ENCODE data around the gene NLRC3. TPM values are rescaled to one million over a fixed set of nuclear protein-coding genes. Genes with fewer than 3 reads are reported as not detected.

The NLRC3 gene
- total RNA-seq, 1 experiment from 2014 or later, result 0.15 TPM

- Histone ChIP-seq H3K27ac (ENCODE audit: low read depth, low read length) (no peak overlapping the region), H3K9me3 (ENCODE audit: control insufficient read depth in 1 of 2, insufficient read depth in 1 of 2, low read depth in 1 of 2, low read length in 2 of 2) (no peaks in the 10 kb centered on the region), H3K9me2 (ENCODE audit: insufficient read depth) (no peaks in the 10 kb centered on the region), H3K79me2 (ENCODE audit: insufficient read depth, low read length) (no peaks in the 10 kb centered on the region), H4K20me1 (ENCODE audit: insufficient read depth) (no peaks in the 10 kb centered on the region), H3K9ac (ENCODE audit: low read length) (no peak overlapping the region), H3K4me2 (ENCODE audit: low read length) (no peak overlapping the region), H3K4me3 (replicated peaks in 1 of 2; ENCODE audit: low read depth in 1 of 2, low read length in 2 of 2) (no peak overlapping the region), H2AFZ (ENCODE audit: low read depth, low read length, poor library complexity, severe bottlenecking) (no peak overlapping the region), H3K27me3 (ENCODE audit: insufficient read depth, low read length) (no peaks in the 10 kb centered on the region), H3K36me3 (ENCODE audit: control insufficient read depth in 1 of 2, insufficient read depth in 2 of 2, low read length in 2 of 2) (peaks cover 6 to 13% of the 10 kb centered on the region in 2 experiments), H3K4me1 (ENCODE audit: control insufficient read depth in 1 of 2, insufficient read depth in 2 of 2, low read length in 2 of 2) (peaks cover 1 to 5% of the 10 kb centered on the region in 2 experiments; a peak in 3 of 4 replicates)
- ChIA-PET CTCF (no interaction called here), POLR2A (no interaction called here), RAD21 (ENCODE audit: low non-redundant PET in 1 of 2, low total read pairs in 2 of 2, uncharacterized antibody in 2 of 2, unreplicated experiment in 2 of 2) (no interaction called here)
- DNase-seq (ENCODE audit: low read depth, low spot score) (no peak), ATAC-seq (no peak)
- intact Hi-C loops (cut with micrococcal nuclease), result no loop called here
- no TSS peak for BruUV-seq (replicated peaks)
- no peak for TF ChIP-seq POLR2AphosphoS5 (IDR thresholded peaks at IDR 0.05; ENCODE audit: low read depth, low read length)
- no peak for TF ChIP-seq EZH2phosphoT487 (IDR thresholded peaks at IDR 0.05; ENCODE audit: borderline replicate concordance)
- no peak for TF ChIP-seq JUND (IDR thresholded peaks at IDR 0.05)
- TF ChIP-seq, protein P1, sequence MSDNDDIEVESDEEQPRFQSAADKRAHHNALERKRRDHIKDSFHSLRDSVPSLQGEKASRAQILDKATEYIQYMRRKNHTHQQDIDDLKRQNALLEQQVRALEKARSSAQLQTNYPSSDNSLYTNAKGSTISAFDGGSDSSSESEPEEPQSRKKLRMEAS (IDR thresholded peaks at IDR 0.05), result no peak
- TF ChIP-seq SP1 (IDR thresholded peaks at IDR 0.05; ENCODE audit: low read depth), result no peak
- TF ChIP-seq CEBPB (IDR thresholded peaks at IDR 0.05; ENCODE audit: low read depth), result no peak
- TF ChIP-seq ELF1 (IDR thresholded peaks at IDR 0.05; ENCODE audit: borderline replicate concordance, low read depth), result no peak
- no peak for TF ChIP-seq ZFX (IDR thresholded peaks at IDR 0.05)
- no peak for TF ChIP-seq SRF (IDR thresholded peaks at IDR 0.05; ENCODE audit: low read depth)
- no peak for TF ChIP-seq ZNF274 (IDR thresholded peaks at IDR 0.05; ENCODE audit: low read depth, low read length)
- TF ChIP-seq ZBTB33 (IDR thresholded peaks at IDR 0.05; ENCODE audit: extremely low read depth, insufficient replicate concordance, low read length), result no peak
- TF ChIP-seq, protein P2, sequence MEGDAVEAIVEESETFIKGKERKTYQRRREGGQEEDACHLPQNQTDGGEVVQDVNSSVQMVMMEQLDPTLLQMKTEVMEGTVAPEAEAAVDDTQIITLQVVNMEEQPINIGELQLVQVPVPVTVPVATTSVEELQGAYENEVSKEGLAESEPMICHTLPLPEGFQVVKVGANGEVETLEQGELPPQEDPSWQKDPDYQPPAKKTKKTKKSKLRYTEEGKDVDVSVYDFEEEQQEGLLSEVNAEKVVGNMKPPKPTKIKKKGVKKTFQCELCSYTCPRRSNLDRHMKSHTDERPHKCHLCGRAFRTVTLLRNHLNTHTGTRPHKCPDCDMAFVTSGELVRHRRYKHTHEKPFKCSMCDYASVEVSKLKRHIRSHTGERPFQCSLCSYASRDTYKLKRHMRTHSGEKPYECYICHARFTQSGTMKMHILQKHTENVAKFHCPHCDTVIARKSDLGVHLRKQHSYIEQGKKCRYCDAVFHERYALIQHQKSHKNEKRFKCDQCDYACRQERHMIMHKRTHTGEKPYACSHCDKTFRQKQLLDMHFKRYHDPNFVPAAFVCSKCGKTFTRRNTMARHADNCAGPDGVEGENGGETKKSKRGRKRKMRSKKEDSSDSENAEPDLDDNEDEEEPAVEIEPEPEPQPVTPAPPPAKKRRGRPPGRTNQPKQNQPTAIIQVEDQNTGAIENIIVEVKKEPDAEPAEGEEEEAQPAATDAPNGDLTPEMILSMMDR (IDR thresholded peaks at IDR 0.05 in 2 of 3, conservative IDR thresholded peaks at IDR 0.05 in 1 of 3; ENCODE audit: borderline replicate concordance in 1 of 3, insufficient read depth in 1 of 3, low read depth in 2 of 3, low read length in 2 of 3), result no peak
- TF ChIP-seq FOSL1 (IDR thresholded peaks at IDR 0.05; ENCODE audit: low read depth), result no peak
Measured at GRCh38 chr16:3508736-3509135, 68.5 kb downstream of the NLRC3 start.
